ENCODE results near the gene WNT16. TPM values are rescaled to one million over a fixed set of nuclear protein-coding genes. Genes with fewer than 3 reads are reported as not detected.

WNT16 gene
- under 1 TPM; 0.57 to 0.93 TPM for total RNA-seq
- 0.18 TPM for polyA plus RNA-seq (2013, experiment 1 of 2)
- polyA plus RNA-seq (2013, experiment 2 of 2), result not detected
- long read RNA-seq, experiment 1, result 0 reads
- long read RNA-seq, experiment 2, partial matches to known transcripts, result 0 of 1 reads
- long read RNA-seq, experiment 2, other reads (novel, unspliced or antisense), result 0 of 1 reads
- long read RNA-seq, experiment 3, partial matches to known transcripts, result 0 of 4 reads
- long read RNA-seq, experiment 3, other reads (novel, unspliced or antisense), result 0 of 4 reads
- long read RNA-seq, experiment 4, partial matches to known transcripts, result 0 of 1 reads
- long read RNA-seq, experiment 4, other reads (novel, unspliced or antisense), result 0 of 1 reads

GRCh38 chr7:121328508-121329190, at the start of gene WNT16:
Gene WNT16 (plus strand): TSS chr7:121329000. CDS start chr7:121329293, 293 bp downstream.
- Histone ChIP-seq H3K4me3 (ENCODE audit: low read length) (peak within 1 kb of the TSS; percentile 83), H3K9ac (ENCODE audit: extremely low read depth, low read length, poor library complexity, severe bottlenecking) (no peak within 1 kb of the TSS), H3K27me3 (ENCODE audit: control insufficient read depth, insufficient read depth, low read length, poor library complexity, severe bottlenecking) (peaks cover 51% of the 10 kb centered on the region), H3K4me1 (ENCODE audit: control insufficient read depth, insufficient read depth, low read length) (peaks cover 3% of the 10 kb centered on the region), H3K36me3 (ENCODE audit: control insufficient read depth, insufficient read depth, low read length) (no peaks in the 10 kb centered on the region), H3K27ac (ENCODE audit: low read depth, low read length) (no peak within 1 kb of the TSS), H3K9me3 (ENCODE audit: control insufficient read depth, low read length) (no peaks in the 10 kb centered on the region)
- no peak for TF ChIP-seq CTCF (conservative IDR thresholded peaks at IDR 0.05)
- WGBS, 2 experiments (ENCODE audit: insufficient coverage in 1 of 2, insufficient read length in 1 of 2), result 59 to 72% methylated on average over 8 to 27 of the region's 27 CpGs
- no peaks in the 10 kb centered on the region for H3K36me3 Mint-ChIP-seq (ENCODE audit: low read depth)
- no peak within 1 kb of the TSS for H3K27ac Mint-ChIP-seq
- H3K4me1 Mint-ChIP-seq, result peaks cover 19% of the 10 kb centered on the region
- H3K4me3 Mint-ChIP-seq, result peak within 1 kb of the TSS; percentile 63
- peak; percentile 89 for DNase-seq
- H3K9me3 Mint-ChIP-seq, result no peaks in the 10 kb centered on the region
- H3K27me3 Mint-ChIP-seq (ENCODE audit: insufficient read depth), result peaks cover 57% of the 10 kb centered on the region

GRCh38 chr7:121279060-121279620, 49.7 kb upstream of the WNT16 start:
- H3K36me3 ChIP-seq (ENCODE audit: control insufficient read depth, insufficient read depth, low read length), result no peaks in the 10 kb centered on the region
- H3K4me1 Mint-ChIP-seq, result peaks cover 10% of the 10 kb centered on the region
- no peaks in the 10 kb centered on the region for H3K36me3 Mint-ChIP-seq (ENCODE audit: low read depth)
- no peak for TF ChIP-seq CTCF (conservative IDR thresholded peaks at IDR 0.05)
- H3K4me1 ChIP-seq (ENCODE audit: control insufficient read depth, insufficient read depth, low read length), result no peaks in the 10 kb centered on the region
- DNase-seq, result no peak
- 96 to 100% methylated on average over 1 to 2 of the region's 2 CpGs for WGBS, 2 experiments (ENCODE audit: insufficient coverage in 1 of 2, insufficient read length in 1 of 2)
- H3K27me3 Mint-ChIP-seq (ENCODE audit: insufficient read depth), result no peaks in the 10 kb centered on the region
- no peak overlapping the region for H3K27ac Mint-ChIP-seq
- no peak overlapping the region for H3K4me3 Mint-ChIP-seq
- peaks cover 7% of the 10 kb centered on the region for H3K9me3 Mint-ChIP-seq
- H3K27me3 ChIP-seq (ENCODE audit: control insufficient read depth, insufficient read depth, low read length, poor library complexity, severe bottlenecking), result no peaks in the 10 kb centered on the region
- no peak overlapping the region for H3K9ac ChIP-seq (ENCODE audit: extremely low read depth, low read length, poor library complexity, severe bottlenecking)
- H3K9me3 ChIP-seq (ENCODE audit: control insufficient read depth, low read length), result peaks cover 2% of the 10 kb centered on the region
- no peak overlapping the region for H3K4me3 ChIP-seq (ENCODE audit: low read length)
- H3K27ac ChIP-seq (ENCODE audit: low read depth, low read length), result no peak overlapping the region

- no peak overlapping the region for H3K4me3 Mint-ChIP-seq
- no peak for TF ChIP-seq CTCF (conservative IDR thresholded peaks at IDR 0.05)
- Histone ChIP-seq H3K9me3 (ENCODE audit: control insufficient read depth, low read length) (peaks cover 9% of the 10 kb centered on the region), H3K27ac (ENCODE audit: low read depth, low read length) (no peak overlapping the region), H3K27me3 (ENCODE audit: control insufficient read depth, insufficient read depth, low read length, poor library complexity, severe bottlenecking) (no peaks in the 10 kb centered on the region), H3K9ac (ENCODE audit: extremely low read depth, low read length, poor library complexity, severe bottlenecking) (no peak overlapping the region), H3K4me3 (ENCODE audit: low read length) (no peak overlapping the region), H3K36me3 (ENCODE audit: control insufficient read depth, insufficient read depth, low read length) (no peaks in the 10 kb centered on the region), H3K4me1 (ENCODE audit: control insufficient read depth, insufficient read depth, low read length) (no peaks in the 10 kb centered on the region)
- 87 to 94% methylated on average over 3 to 4 of the region's 4 CpGs for WGBS, 2 experiments (ENCODE audit: insufficient coverage in 1 of 2, insufficient read length in 1 of 2)
- peaks cover 10% of the 10 kb centered on the region for H3K4me1 Mint-ChIP-seq
- H3K36me3 Mint-ChIP-seq (ENCODE audit: low read depth), result peaks cover 3% of the 10 kb centered on the region
- H3K27ac Mint-ChIP-seq, result no peak overlapping the region
- DNase-seq, result no peak
- H3K27me3 Mint-ChIP-seq (ENCODE audit: insufficient read depth), result no peaks in the 10 kb centered on the region
- peaks cover 14% of the 10 kb centered on the region for H3K9me3 Mint-ChIP-seq
These were observed 49.0 kb upstream of the WNT16 start for GRCh38 chr7:121279822-121280221.

Measured in endodermal cell (in vitro differentiated cells).